ENCODE results near the gene DNAJC1.
"Not testable (repeated sequence)": the region's sequence is repeated elsewhere in the genome, so short reads cannot be mapped to it uniquely, and the experiment has no call there.

DNAJC1 gene

GRCh38 chr10:21724020-21724589, 279.4 kb downstream of the DNAJC1 start:
- DNase-seq, result no peak

- no peak for DNase-seq
Measured at GRCh38 chr10:21722209-21722608, 281.3 kb downstream of the DNAJC1 start.

GRCh38 chr10:21721000-21721665, 282.4 kb downstream of the DNAJC1 start:
- DNase-seq, result no peak

DNA sequence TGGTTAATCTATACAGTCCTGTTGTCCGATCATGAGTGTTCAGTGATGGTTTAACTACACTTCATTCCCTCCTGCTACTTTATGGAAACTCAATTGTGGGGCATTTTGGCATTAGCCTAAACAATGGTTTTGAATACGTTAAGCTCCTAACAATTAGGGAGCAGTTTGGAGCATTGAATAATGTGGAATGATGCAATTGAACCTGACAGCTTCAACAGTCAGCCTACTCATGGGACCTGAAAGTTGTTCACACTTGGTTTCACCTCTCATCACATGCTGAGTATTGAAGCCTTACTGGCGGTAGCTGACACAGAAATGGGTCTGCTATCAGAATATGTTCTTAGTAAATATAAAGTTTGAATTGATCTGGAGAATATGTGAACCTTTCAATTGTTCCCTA, 283.4 kb downstream of the DNAJC1 start:
- DNase-seq, result no peak

- DNase-seq, result no peak
Measured at GRCh38 chr10:21719502-21719901, 284.0 kb downstream of the DNAJC1 start.

DNA sequence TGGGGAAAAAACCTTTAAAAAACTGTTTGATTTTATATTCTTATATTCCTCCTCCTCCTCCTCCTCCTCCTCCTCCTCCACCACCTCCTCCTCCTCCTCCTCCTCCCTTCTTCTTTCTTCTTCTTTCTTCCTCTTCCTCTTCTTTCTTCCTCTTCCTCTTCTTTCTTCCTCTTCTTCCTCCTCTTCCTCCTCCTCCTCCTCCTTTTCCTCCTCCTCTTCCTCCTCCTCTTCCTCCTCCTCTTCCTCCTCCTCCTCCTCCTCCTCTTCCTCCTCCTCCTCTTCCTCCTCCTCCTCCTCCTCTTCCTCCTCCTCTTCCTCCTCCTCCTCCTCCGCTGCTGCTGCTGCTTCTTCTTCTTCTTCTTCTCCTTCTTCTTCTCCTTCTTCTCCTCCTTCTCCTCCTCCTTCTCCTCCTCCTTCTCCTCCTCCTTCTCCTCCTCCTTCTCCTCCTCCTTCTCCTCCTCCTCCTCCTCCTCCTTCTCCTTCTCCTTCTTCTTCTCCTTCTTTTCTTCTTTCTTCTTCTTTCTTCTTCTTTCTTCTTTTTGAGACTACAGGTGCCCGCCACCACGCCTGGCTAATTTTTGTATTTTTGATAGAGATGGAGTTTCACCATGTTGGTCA, 286.0 kb downstream of the DNAJC1 start:
- DNase-seq, result not testable (repeated sequence)

GRCh38 chr10:21715531-21716195, 287.9 kb downstream of the DNAJC1 start:
- no peak for DNase-seq

DNA sequence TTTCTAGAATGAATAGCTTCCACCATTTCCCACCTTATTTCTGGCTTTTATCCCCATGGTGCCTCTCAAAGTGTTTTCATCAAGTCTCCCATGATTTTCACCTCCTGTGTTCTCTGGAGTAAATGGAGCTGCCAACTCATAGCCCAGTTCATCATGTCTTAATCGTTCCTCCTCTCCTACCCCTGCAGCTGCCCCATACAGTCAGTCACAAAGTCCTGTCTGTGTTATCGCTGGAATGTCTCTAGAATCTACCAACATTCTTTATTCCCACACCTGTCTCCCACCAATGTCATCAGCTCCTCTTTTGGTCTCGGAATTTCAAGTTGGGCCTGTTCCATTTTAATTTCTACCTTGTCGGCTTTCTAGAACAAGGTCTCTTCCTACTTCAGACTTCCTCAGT, 290.6 kb downstream of the DNAJC1 start:
- DNase-seq, result no peak

DNA sequence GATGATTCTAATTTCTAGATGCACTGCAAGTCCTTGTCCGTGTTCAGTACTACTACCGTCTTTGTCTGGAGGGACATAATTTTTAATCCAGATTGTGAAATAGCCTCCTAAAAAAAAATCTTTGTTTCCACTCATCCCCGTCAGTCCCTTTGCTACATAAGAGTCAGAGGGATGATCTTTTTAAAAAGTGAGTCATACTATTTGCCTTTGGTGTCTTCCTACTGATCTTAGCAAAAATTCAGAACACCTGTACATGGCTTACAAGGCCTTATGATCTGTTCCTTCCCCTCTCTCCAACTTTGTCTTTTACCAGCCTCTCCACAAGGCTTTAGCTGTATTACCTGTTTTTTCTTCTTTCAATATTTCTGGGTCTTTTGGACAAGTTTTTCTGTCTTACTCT, 296.0 kb downstream of the DNAJC1 start:
- DNase-seq, result no peak
